Activated CD8-positive, alpha-beta memory T cell treated with anti-CD3 and anti-CD28 coated beads, Interleukin-2, amount 50 U/mL, for 48 hours (primary cell): ENCODE results near the gene JUN.

Experiments
- DNase-seq: peaks from one replicate; pipeline ENCODE4 v3.0.0-alpha.2; 2020

The JUN gene

DNA sequence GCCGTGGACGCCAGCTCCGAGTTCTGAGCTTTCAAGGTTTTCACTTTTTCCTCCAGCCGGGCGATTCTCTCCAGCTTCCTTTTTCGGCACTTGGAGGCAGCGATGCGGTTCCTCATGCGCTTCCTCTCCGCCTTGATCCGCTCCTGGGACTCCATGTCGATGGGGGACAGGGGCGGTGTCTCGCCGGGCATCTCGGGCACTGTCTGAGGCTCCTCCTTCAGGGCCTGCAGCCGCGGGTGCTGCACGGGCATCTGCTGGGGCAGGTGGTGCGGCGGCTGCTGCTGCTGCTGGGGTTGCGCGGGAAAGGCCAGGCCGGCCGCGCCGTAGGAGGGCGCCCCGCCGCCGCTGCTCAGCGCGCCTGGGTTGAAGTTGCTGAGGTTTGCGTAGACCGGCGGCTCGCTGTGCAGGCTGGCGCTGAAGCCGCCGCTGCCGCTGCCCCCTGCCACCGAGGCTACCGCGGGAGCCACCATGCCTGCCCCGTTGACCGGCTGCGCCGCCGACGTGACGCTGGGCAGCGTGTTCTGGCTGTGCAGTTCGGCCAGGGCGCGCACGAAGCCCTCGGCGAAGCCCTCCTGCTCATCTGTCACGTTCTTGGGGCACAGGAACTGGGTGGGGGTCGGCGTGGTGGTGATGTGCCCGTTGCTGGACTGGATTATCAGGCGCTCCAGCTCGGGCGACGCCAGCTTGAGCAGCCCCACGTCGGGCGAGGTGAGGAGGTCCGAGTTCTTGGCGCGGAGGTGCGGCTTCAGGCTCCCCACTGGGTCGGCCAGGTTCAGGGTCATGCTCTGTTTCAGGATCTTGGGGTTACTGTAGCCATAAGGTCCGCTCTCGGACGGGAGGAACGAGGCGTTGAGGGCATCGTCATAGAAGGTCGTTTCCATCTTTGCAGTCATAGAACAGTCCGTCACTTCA is 1.4 kb downstream of the JUN start:
- peak; percentile 82 for DNase-seq

DNA sequence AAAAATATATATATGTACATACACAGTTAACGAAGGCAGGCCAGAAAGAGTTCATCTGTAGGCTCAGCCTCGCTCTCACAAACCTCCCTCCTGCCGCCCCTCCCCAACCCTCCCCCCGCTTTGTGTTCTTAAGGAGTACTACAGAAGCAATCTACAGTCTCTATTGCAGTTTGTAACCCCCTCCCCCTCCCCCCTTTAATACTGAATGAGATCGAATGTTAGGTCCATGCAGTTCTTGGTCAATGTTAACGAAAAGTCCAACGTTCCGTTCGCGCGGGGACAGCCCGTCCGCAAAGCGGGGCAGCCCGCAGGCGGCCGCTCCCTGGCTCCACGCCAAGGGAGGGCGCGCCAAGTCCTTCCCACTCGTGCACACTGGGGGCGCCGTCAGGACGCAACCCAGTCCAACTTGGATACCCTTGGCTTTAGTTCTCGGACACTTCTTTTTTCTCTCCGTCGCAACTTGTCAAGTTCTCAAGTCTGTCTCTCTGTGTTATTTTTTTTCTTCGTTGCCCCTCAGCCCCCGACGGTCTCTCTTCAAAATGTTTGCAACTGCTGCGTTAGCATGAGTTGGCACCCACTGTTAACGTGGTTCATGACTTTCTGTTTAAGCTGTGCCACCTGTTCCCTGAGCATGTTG is 2.2 kb downstream of the JUN start:
- DNase-seq, result peak; percentile 72

DNA sequence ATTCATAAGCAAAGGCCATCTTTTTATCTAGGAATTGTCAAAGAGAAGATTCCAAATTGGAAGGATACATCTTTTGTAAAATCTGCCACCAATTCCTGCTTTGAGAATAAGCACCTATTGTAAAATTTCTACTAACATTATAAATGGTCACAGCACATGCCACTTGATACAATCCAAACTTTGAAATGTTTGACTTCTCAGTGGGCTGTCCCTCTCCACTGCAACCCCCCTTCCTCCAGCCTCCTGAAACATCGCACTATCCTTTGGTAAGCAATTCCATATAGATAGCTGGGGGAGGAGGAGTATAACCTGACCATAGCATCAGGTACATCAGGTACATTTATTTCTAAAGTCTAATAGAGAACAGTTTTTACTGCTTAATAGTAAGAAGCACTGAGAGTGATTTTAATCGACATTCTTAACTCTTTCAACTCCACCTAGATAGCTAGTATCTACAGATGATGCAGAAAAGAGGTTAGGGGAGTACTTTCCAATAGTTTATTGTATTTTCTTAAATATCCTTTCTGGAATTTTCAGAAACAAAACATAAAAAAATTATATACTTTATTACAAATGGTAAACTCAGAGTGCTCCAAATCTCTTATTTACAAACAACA is 2.9 kb downstream of the JUN start:
- no peak for DNase-seq

DNA sequence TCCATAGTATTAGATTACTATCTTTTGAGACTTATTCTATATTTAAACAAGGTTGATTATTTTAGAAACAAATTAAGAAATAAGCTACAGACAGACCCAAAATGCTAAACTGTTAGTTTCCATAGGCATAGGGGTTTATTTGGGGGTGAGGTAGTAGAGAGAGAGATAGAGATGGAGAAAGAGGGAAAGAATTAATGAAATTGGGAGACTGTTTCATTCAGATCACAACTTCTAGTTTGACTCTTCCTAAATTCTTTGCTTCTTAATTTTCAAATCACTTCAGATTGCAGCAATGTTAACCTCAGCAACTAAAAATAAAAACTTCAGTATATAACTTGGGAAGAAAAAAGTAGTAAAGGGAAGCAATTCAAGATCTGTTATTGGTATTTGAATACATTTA is 3.4 kb downstream of the JUN start:
- DNase-seq, result no peak

DNA sequence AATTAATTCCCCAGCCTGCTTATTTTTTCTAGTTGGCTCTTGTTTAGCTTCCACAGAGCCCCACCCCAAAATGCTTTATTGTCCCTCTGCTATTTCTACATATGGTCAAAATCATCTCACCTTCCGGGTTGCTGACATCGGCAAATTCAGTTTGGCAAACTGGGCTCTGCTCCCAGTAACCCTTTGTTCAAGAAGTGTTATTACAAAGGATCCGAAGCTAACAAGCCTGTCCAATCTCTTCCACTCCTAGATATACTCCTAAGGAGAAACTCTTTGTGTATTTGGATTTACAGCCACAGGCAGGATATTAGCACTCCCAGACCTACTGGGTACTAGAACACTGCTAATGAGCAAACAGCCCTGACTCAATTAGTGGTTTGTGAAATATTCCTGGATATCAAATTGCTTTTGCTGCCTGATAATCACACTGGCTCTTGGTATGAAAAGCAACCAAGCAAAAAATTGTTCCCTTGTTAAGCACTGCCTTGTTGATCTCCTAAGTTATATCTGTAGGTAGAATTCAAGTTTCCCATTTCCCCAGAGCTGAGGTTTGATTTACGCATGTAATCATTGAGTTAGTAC is 4.0 kb downstream of the JUN start:
- no peak for DNase-seq

DNA sequence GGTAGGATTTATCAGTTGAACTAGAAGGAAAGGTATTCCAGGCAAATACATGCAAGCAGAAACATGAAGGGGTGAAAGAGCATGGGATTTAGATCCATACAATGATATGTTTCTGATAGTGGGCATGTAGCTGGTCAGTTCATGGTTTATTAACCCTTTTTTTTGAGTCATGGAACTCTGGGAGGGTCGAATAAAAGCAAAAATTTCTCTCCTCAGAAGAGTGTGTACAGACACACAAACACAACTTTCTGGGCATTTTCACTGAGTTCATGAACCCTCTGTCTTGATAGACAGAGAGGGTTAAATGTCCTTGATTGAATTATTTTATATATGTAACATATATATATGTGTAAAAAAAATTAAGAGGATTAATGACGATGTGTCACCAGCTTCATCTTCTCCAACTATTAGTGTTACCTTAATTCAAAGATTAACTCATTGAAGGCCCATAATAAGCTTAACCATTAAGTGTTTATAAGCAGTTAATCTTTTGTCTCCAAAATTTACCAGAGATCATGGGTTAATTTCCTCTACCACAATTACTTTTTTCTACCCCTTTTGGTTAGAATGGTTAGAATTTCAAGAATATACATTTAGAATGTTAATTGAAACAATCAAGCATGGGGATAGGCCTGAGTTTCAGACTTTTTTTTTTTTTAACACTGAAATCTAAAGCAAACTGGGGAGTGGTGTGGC is 4.6 kb downstream of the JUN start:
- DNase-seq, result no peak

DNA sequence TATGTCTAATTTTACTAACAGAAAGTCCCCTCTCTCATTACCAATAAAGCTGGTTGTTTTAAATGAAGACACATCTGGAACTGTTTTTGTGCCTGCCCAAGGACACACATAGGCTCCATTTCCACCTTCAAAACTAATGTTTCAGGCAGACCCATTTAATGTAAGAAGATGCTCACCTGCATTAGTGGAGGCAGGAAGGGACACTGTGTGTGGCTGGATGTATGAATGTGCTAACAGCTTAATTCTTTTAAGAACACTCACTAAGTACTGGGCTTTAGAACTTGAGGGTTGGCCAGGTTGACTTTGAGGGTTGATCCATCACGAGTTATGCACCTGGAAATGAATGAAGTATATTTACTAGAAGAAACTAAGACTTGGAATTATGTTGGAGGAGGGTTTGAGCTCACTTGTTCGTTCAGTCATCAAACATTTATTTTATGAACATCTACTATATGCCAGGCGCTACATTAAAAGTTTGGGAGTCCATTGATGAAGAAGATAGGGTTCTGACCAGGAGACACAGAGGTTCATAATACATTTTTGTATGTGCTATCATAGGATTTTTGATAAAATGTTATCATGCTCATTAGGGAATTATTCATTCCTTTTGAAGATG is 5.4 kb downstream of the JUN start:
- DNase-seq, result no peak

DNA sequence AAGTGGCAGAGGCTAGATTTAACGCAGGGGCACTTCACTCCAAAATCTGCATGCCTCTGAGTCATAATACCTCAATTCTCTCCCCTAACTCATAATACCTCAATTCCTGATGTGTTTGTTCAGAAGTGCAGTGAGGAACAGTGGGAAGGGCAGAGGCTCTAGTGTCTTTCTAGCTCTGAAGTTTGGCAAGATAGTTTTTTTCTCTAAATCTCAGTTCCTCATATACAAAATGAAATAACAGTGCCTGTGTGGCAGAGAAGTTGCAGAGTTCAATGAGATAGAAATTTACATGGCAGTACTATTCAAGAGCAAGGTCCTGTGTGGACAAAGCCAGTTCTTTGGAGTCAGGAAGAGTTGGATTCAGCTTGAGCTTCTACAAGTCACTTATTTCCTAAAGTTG is 9.8 kb downstream of the JUN start:
- no peak for DNase-seq

DNA sequence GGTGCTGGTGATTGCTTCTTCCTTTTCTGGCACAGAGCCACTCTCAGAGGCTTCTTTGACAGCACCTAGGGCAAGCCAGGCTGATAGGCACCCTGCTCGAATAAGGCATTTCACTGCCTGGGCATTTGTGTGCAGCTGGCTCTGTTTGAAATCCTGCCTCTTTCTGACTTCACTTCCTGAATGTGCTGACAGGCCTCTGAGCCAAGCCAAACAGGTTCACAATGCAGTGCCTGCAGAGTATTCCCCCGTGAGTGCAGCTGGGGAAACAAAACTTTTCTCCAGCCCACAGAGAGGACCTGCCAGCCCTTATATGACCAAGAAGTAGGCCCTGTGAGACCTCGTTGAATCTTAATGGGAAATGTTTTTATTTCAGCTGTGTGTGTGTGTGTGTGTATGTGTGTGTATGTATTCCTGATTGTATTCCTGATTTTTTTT is 10.4 kb downstream of the JUN start:
- no peak for DNase-seq

DNA sequence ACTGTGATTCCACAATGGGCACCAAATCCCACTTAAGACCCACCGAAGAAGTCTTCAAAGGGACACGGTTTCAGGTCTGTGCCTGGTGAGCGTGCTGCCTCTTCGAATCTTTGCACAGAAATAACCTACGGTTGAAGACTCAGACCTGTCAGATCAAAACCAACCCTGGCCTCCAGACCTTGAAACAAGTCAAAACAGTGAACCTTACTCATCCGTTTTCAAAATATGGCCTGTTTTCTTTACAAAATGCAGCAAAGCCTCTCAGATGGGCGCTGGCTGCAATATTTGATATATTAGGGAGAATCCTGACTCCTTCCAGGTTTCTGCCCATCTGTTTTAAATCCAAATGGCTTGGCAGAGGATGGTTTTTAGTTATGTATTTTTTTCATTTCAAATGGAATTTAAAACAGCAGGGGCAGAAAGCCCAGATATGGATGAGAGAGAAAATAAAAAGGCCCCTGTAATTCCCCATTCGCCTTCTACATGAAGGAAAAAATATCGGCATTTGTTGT is 14.0 kb downstream of the JUN start:
- DNase-seq, result no peak

DNA sequence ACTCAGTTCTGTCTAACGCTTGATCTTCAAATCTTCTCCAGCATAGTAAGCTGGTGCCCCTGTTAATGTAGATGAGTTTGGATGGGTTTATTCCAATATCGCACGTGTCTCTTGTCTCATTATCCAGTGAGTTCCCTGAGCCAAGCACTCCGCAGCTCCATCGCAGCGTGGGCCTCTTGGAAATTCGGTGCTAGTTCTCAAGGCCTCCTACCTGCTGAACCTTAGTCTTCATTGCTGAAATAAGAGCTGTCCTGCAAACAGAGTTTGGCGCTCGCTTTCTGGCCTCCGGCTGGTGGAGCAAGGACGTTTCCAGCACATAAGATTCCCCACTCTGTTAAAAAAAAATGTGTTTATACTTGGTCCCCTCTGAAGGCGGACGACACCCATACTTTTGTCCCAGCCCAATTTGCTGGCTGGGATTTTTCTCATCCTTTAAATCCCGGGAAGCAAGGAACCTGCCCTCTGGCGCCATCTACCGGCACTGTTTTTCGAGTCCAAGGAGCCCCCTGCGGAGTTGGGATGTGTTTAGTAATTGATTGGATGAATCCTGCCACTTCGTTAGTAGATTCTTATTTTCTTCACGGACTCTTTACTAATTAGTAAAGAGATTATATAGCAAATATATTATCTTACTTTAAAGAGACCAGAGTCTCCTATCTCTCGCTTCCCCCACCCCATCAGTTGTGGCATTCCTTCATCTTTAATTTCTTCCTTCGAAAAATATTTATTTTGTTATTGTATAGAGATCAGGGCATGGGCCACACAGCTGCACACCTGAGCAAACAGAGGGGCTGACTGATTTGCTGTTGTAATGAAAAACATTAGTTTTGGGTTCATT is 14.7 kb downstream of the JUN start:
- peak; percentile 81 for DNase-seq

DNA sequence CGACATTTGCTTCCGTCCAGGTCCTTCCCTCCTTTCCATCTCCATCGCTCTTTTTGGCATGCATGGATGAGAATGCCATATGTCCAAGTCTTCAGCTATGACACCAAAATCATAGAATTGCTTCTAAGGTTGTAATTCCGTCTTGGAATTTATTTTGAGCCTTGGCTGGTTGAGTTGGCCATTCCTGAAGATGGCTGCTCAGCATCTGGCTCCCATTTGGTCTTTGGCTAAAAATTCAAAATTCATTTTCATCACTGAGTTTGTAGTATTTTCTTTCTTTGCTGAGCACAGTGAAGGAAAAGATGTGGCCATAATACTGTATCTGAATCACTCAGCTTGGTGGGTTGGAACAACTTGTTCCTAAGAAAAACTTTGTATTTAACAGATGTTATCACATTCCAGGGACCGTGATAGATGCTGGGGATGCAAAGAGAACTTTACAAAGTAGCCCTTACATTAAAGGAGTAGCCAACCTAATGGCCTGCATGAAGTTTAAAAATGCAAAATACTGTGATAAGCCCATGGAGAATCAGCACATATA is 15.6 kb downstream of the JUN start:
- no peak for DNase-seq

DNA sequence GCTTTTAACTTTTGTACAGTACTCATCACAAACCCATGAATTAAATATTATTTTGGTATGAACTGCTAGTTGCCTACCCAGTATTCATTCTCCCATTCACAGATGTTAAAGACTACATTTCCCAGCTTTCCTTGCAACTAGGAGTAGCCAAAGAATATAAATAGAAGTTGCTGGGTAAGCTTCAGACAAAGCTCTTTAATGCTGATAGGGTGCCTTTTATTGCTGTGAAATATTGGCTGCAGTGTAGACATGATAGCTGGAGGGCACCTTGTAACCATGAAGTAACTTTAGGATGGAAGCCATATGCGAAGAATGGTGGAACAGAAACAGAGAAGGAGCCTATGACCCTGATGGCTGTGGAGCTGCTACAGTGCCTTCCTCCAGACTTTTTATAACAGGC is 16.7 kb downstream of the JUN start:
- DNase-seq, result no peak

DNA sequence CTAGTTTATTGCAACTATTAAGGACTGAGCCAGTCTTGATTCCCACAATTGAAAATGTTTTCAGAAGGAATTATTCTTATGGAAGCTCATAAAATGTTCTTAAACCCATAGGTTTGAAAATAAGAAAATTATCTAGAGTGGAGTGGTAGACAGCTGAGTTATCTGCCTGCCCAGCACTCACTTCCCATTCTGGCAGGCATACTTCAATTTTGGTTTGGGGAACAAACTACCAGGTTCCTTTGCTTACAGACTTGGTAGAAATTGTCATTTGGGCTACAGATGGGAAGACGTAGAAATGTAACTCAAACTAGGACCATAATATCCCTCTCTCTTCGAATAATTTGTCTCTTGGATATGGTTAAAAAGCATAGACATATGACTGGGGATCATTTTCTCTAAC is 18.4 kb downstream of the JUN start:
- no peak for DNase-seq

DNA sequence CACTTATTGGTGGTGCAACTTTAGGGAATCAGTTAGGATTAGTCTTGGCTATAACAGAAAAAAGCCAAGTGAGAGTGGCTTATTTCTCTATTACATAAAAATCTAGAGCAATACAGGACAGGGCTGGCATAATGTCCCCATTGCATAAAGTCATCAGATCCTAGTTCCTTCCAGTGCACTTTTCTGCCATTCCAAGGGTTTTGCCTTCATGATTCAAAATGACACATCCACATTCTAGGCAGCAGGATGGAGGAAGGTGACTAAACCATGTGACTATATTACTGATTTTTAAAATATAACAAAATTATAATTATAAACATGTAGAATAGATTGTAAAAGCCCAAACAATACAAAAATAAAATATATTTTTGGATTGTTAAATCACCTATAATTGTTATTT is 18.8 kb downstream of the JUN start:
- DNase-seq, result no peak

DNA sequence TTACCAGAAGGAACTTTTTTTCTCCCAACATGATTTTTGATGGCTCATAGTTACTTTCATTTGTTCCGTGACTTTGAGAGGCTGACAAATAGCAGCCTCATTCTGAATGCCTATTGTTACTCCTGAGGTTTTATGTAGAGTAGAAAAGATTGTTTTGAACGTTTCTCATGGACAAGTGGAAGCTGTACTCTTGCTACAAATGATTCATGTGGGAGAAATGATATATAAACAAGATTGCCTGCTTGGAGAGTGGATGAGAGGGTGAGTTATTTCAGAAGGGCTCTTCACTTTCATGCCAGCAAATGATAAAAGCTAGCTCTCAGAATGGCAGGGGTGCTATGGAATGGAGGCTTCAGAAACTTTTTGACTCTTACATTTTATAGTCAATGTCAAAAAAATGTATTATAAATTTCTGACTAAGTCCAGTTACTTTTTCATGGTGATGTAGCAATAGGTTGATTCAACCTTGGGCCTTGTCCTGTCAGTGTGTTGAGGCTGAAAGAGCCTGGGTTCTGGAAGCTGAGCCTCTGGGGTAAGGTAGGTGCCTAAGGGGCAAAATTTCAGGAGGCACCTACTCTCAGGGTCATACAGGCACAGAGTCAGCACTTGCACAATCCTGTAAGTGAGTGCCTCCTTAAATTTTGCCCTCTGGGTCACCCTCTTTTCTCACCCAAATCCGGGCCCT is 19.4 kb downstream of the JUN start:
- no peak for DNase-seq

DNA sequence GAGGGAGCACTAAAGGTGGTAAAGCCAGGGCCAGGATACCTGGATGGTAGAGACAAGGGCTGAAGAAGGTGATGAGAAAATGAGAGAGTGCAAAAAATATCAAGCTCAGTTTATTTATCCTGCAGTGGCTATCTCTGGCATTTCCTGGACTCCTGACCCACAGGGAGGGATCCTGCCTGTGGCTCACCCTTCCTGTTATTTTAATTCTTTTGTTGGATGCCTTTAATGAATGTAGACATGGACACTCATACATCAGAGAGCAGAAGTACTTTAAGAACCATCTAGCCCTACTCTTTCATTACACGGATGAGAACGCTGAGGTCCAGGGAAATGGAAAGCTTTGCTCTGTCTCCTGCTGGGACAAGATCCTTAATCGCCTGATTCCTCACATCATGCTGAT is 20.6 kb downstream of the JUN start:
- DNase-seq, result no peak

DNA sequence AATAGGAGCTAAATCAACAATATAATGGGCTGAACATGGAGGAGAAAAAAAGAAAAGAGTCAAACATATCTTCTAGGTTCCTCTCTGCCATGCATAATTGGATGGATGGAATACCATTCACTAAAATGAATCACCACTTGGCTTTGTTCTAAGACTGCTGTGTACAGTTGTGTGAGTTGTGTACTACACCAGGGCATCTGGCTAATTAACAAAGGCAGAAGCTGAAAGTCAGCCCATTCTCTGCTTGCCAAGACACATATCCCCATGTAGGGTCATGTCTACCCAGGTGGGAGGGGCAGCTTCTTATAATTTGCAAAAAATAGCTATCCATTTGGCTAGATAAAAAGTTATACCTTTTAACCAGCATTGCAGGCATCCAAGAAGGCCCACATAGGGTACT is 21.0 kb downstream of the JUN start:
- DNase-seq, result no peak

DNA sequence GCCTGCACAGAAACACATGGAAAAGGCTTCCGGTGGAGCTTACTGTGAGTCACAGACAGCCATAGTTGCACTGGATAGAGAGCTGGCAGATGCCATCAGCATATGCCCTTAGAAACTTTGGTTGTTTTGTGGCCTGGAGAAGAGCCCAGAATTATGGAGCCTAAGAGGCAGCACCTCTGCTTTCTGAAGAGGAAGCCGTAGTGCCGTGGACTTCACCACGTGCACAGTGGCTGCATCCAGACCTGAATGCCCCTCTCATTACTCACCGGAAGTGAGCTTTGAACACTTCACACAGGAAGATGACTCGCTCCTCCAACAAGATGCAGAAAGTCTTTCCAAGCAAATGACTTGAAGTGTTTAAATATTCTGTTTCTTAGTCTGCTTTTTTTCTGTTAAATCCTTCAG is 28.4 kb downstream of the JUN start:
- peak; percentile 82 for DNase-seq

DNA sequence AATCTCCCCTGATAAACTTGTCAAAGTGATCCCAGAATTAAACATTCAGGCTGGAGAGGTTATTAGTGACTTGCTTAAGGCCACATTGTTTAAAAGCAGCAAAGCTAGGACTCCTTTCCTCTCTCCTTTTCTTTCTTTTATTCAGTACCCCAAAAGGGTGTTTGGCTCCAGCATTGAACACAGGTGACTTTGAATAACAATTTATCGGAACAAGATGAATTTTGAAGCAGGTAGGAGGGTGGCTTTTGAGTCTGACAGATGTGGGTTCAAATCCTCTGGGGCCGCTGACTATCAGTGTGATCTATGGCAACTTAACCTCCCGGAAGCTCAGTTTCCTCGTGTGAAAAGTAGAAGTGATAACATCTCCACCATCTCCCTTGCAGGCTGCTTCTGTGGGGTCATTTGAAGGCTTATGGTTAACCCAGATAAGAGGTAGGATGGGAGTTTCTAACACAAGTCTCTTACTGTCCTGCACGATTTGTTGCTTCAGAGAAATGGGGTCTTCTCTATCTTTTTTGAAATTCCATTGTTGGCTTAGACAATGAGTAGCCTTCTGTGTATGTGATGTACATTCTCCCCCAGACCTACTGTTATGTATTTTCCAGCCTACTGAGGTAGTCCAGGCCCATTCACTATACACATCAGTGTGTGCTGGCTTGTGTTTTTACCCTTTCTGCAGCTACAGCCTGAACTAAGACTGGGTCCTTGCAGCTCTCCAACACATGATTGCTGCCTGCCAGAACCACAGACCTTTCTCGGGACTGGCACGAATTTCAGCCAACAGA is 29.0 kb downstream of the JUN start:
- no peak for DNase-seq
